Activated CD8-positive, alpha-beta memory T cell treated with anti-CD3 and anti-CD28 coated beads for 24 hours (primary cell): ENCODE data around the gene MZT1.

Experiments
- DNase-seq: peaks from one replicate; pipeline ENCODE4 v3.0.0-alpha.2; 2020

MZT1 gene

DNA sequence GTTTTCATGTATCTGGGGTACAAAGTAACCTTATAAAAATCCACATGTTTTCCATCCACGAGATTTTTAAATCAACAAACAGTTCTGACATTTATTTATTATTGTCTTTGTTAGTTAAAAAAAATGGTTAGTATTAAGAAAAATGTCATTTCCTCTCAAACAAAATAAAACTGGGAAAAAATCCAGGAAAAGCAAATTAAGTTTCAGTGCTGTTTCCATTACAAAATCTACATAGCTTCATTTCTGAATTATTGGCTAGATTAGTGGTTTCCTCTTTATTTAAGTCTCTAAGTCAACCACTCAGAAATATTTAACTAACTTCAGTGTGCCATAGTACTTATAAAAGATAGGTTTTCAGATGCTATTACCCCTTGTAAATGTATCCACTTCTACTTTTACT lies 49.1 kb downstream of the MZT1 start:
- DNase-seq, result no peak

DNA sequence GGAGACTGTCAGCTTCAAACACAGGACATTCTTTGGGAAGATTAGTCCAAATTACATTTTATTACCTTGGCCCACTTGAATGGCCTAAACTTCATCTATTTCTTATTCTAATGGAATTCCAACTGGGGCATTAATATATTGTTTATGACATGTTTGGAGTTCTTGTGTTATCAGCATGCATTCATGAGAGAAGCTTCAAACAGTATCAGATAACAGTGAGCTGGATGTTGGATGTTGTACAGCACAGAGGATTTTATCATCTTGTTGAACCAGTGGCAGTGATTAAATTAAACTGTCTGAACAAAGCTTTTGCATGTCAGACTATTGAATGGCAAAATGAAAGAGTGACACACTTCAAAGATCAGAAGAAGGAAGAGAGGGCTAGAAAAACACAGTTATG lies 50.0 kb downstream of the MZT1 start:
- no peak for DNase-seq

DNA sequence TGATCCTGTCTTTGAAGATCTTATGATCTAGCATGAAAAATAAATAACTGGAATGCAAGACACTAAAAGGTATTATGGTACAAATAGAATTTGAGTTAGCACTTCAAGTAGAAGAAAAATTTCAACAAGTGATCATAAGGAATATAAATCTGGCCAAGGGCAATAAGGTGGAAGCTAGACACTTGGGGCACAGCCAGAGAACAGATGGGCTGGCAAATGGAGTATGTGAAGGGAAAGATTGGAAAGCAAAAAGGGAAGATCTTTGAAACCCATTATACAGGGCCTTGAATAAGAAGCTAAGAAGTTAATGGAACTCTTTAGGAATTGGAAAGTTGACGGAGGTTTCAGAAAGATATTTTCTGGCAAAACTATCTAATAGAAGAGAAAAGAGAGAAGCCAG lies 61.0 kb downstream of the MZT1 start:
- DNase-seq, result no peak

DNA sequence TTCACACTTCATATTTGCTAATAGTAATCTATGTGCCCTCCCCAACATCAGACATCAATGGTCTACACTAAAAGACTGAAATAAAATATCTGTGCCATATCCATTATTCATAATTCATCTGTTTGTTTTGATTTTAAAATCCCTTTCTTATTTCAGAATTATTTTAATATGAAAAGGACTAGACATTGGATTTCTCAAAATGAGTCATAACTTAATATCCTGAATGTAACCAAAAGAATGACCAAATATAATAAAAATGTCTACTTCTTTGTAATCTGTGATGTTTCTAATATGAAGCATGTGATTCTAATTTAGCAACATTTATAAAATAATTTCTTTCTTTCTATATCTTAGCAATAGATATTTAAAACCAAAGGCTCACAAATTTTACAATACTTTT lies 64.9 kb downstream of the MZT1 start:
- no peak for DNase-seq
